K562 (cell line): ENCODE measurements around the gene KRTCAP2. TPM values are rescaled to one million over a fixed set of nuclear protein-coding genes. Genes with fewer than 3 reads are reported as not detected.
A peak's percentile ranks its signal among the peaks of the same experiment; 100 is the strongest.

Source experiments
- AFF1 ChIP-seq, 2 experiments: fragments of 450-650 bp; IDR thresholded peaks; 2 replicates each; pipeline ENCODE4 v1.6.1; 2018; ENCODE audit warnings: mild to moderate bottlenecking in 2 of 2, low read depth in 1 of 2; ENCODE audit not compliant: partially characterized antibody in 2 of 2
- AFF4 ChIP-seq: sonication (generic); formaldehyde crosslinking; IDR thresholded peaks from 2 replicates; pipeline ENCODE4 v1.8.0; 2023; ENCODE audit warnings: mild to moderate bottlenecking, missing genetic modification reagents
- ATF1 ChIP-seq, 2 experiments: fragments of 450-650 bp in 1 of 2; IDR thresholded peaks; 2 replicates each; pipeline ENCODE4 v1.6.1; 2016; ENCODE audit warnings: missing compliant biosample characterization in 1 of 2, missing genetic modification characterization in 1 of 2
- DIDO1 ChIP-seq: fragments of 450-650 bp; IDR thresholded peaks from 2 replicates; pipeline ENCODE4 v1.6.1; 2016; ENCODE audit warnings: low read depth, missing biosample characterization, missing genetic modification characterization
- E2F1 ChIP-seq: sonication (generic); formaldehyde crosslinking; IDR thresholded peaks from 2 replicates; pipeline ENCODE4 v1.8.1; 2023; ENCODE audit warnings: mild to moderate bottlenecking, missing genetic modification reagents, moderate library complexity
- E2F4 ChIP-seq: sonication (generic); formaldehyde crosslinking; IDR thresholded peaks from 2 replicates; pipeline ENCODE4 v1.8.0; 2022; ENCODE audit warnings: mild to moderate bottlenecking, low read depth, missing genetic modification reagents
- ETV5 ChIP-seq: sonication (generic); formaldehyde crosslinking; IDR thresholded peaks from 2 replicates; pipeline ENCODE4 v1.4.0; 2020; ENCODE audit warnings: low read depth, mild to moderate bottlenecking, missing genetic modification reagents
- HDAC1 ChIP-seq, 2 experiments: fragments of 450-650 bp; IDR thresholded peaks; 2 replicates each; pipeline ENCODE4 v1.6.1; 2016 to 2017; ENCODE audit warnings: inconsistent platforms in 1 of 2, mild to moderate bottlenecking in 1 of 2, moderate library complexity in 1 of 2
- IRF2 ChIP-seq: sonication (generic); formaldehyde crosslinking; IDR thresholded peaks from 2 replicates; pipeline ENCODE4 v1.8.1; 2022; ENCODE audit warnings: mild to moderate bottlenecking, missing genetic modification reagents
- RBBP5 ChIP-seq: fragments of 200-600 bp; sonication (generic); IDR thresholded peaks from 2 replicates; pipeline ENCODE4 v1.6.1; 2012; ENCODE audit warnings: borderline replicate concordance, mild to moderate bottlenecking, low read length, control low read depth, inconsistent platforms; ENCODE audit not compliant: insufficient read depth, poor library complexity, severe bottlenecking
- TAF15 ChIP-seq: fragments of 200-400 bp; formaldehyde crosslinking; IDR thresholded peaks from 2 replicates; pipeline ENCODE4 v1.6.1; 2017; ENCODE audit warnings: mild to moderate bottlenecking, low read depth, low read length, moderate library complexity
- VEZF1 ChIP-seq: fragments of 200-800 bp; sonication (Bioruptor generic); IDR thresholded peaks from 2 replicates; pipeline ENCODE4 v1.6.1; 2017; ENCODE audit warnings: missing genetic modification characterization, missing compliant biosample characterization
- polyA plus RNA-seq, 8 experiments: library from polyadenylated mRNA; depleted of rRNA in 4 of 8; stranded (reverse) in 5 of 8; unstranded in 3 of 8; fragments of >200 nt; fragmentation: Nextera tagmentation in 2 of 8; fragmentation: Illumina TruSeq in 1 of 8; extraction: Ambion mirVana in 2 of 8; extraction: Trizol in 1 of 8; gene quantifications; 2 replicates each; pipeline versions ENCODE4 v1.2.1 to v1.2.3, GENCODE V29; 2011 to 2014; ENCODE audit warnings: inconsistent platforms in 1 of 8, missing spikeins in 1 of 8
- total RNA-seq, 7 experiments: library from RNA; depleted of rRNA in 6 of 7; stranded (reverse); fragments of >200 nt in 6 of 7; fragmentation: Illumina TruSeq in 2 of 7; extraction: Trizol in 2 of 7; gene quantifications; 2 replicates each; pipeline versions ENCODE4 v1.2.1 to v1.2.3, GENCODE V29; 2011 to 2021; ENCODE audit warnings: low replicate concordance in 1 of 7

Gene KRTCAP2
- total and polyA plus RNA-seq, 9 of the 15 experiments (the other 6 are each of a cell fraction or from before 2014, with no cell fraction given): 126 to 436 (median 244) TPM

- TF ChIP-seq E2F1 (CRISPR knock-in tag) (0 out of 2 replicates have a peak, but pooled peaks have one; percentile 26), DIDO1 (tag) (peak; percentile 84), IRF2 (CRISPR knock-in tag) (no peak), TAF15 (no peak), HDAC1 (IDR thresholded peaks at IDR 0.05) (peak in 1 of 2 experiments; percentile 84; a peak in 2 of 4 replicates), ETV5 (CRISPR knock-in tag) (peak; percentile 50), AFF4 (peak; percentile 31; the same call in 1 of the 2 replicates), VEZF1 (CRISPR knock-in tag) (peak; percentile 56; the same call in 1 of the 2 replicates), ATF1 (CRISPR knock-in tag; IDR thresholded peaks at IDR 0.05) (no peak), ATF1 (tag; IDR thresholded peaks at IDR 0.05) (peak; percentile 76), E2F4 (CRISPR knock-in tag) (no peak), AFF1 (IDR thresholded peaks at IDR 0.05; ENCODE audit: low read depth in 1 of 2, partially characterized antibody in 2 of 2) (peak in 1 of 2 experiments; percentile 87), RBBP5 (peak; percentile 84)
These were observed 33.0 kb downstream of the KRTCAP2 start, which contains the start of gene DPM3 (continued) for GRCh38 chr1:155139895-155140629.
